Left forelimb (tissue), 1 donor: ENCODE results near the gene GM2A.
"Not testable (repeated sequence)": the region's sequence is repeated elsewhere in the genome, so short reads cannot be mapped to it uniquely, and the experiment has no call there.

Experiments
- DNase-seq: peaks from one replicate; pipeline ENCODE4 v3.0.0-alpha.2; 2018; ENCODE audit warnings: low spot score

Gene GM2A

GRCh38 chr5:151253605-151253950 is 593 bp downstream of the GM2A start:
- DNase-seq, result no peak

GRCh38 chr5:151254556-151254955 is 1.6 kb downstream of the GM2A start:
- no peak for DNase-seq

GRCh38 chr5:151254990-151255389 is 2.0 kb downstream of the GM2A start:
- DNase-seq, result not testable (repeated sequence)

GRCh38 chr5:151255621-151256286 is 2.8 kb downstream of the GM2A start:
- no peak for DNase-seq

- no peak for DNase-seq
These were observed 4.8 kb downstream of the GM2A start for GRCh38 chr5:151257731-151258181.

- DNase-seq, result no peak
These were observed 5.2 kb downstream of the GM2A start for GRCh38 chr5:151258201-151258611.

GRCh38 chr5:151258816-151259215 is 5.8 kb downstream of the GM2A start:
- DNase-seq, result no peak

GRCh38 chr5:151259931-151260330 is 6.9 kb downstream of the GM2A start:
- DNase-seq, result no peak

GRCh38 chr5:151262532-151262931 is 9.5 kb downstream of the GM2A start:
- no peak for DNase-seq

GRCh38 chr5:151264113-151264512 is 11.1 kb downstream of the GM2A start:
- DNase-seq, result no peak

GRCh38 chr5:151267491-151268260 is 14.7 kb downstream of the GM2A start:
- DNase-seq, result no peak

- no peak for DNase-seq
These were observed 17.6 kb downstream of the GM2A start for GRCh38 chr5:151270599-151270998.

- no peak for DNase-seq
These were observed 18.4 kb downstream of the GM2A start for GRCh38 chr5:151271336-151271735.

GRCh38 chr5:151274666-151275065 is 21.7 kb downstream of the GM2A start:
- no peak for DNase-seq

- no peak for DNase-seq
These were observed 22.8 kb downstream of the GM2A start for GRCh38 chr5:151275803-151276202.

- no peak for DNase-seq
These were observed 25.9 kb downstream of the GM2A start for GRCh38 chr5:151278845-151279244.

- DNase-seq, result no peak
These were observed 27.5 kb downstream of the GM2A start for GRCh38 chr5:151280443-151280842.

- DNase-seq, result no peak
These were observed 28.1 kb downstream of the GM2A start for GRCh38 chr5:151281001-151281639.

GRCh38 chr5:151283120-151283825 is 30.3 kb downstream of the GM2A start:
- DNase-seq, result no peak

- DNase-seq, result no peak
These were observed 31.5 kb downstream of the GM2A start for GRCh38 chr5:151284392-151284967.

GRCh38 chr5:151285683-151286082 is 32.7 kb downstream of the GM2A start:
- no peak for DNase-seq

GRCh38 chr5:151286246-151286645 is 33.3 kb downstream of the GM2A start:
- no peak for DNase-seq
